Gastrocnemius medialis (tissue), 4 donors: ENCODE results near the gene FRY. TPM values are rescaled to one million over a fixed set of nuclear protein-coding genes. Genes with fewer than 3 reads are reported as not detected.
"Not testable (repeated sequence)": the region's sequence is repeated elsewhere in the genome, so short reads cannot be mapped to it uniquely, and the experiment has no call there.

Experiments used
- ATAC-seq, 2 donors: fragments of 150-250 bp; one replicate each; pipeline ENCODE4 v1.9.1; 2016
- DNase-seq, 2 donors: peaks; one replicate each; pipeline ENCODE4 v3.0.0-alpha.2; 2019
- H3K27ac ChIP-seq, 4 donors: fragments of 200-600 bp; sonication (generic); 1 replicate in 1 of 4; 2 replicates in 3 of 4; pipeline ENCODE4 v1.5.1; 2016 to 2018; ENCODE audit warnings: mild to moderate bottlenecking in 2 of 4, moderate library complexity in 1 of 4
- H3K27me3 ChIP-seq, 3 donors: fragments of 200-600 bp; sonication (generic) in 2 of 3; 1 replicate in 1 of 3; 2 replicates in 2 of 3; pipeline versions ENCODE4 v1.5.1 to v1.6.0; 2016 to 2019; ENCODE audit warnings: mild to moderate bottlenecking in 1 of 3, moderate library complexity in 1 of 3
- H3K36me3 ChIP-seq, 2 donors: fragments of 200-600 bp; sonication (generic) in 1 of 2; one replicate each; pipeline ENCODE4 v1.5.1; 2017 to 2018
- H3K4me1 ChIP-seq, 2 donors: fragments of 200-600 bp; sonication (generic) in 1 of 2; one replicate each; pipeline ENCODE4 v1.5.1; 2016 to 2017; ENCODE audit warnings: mild to moderate bottlenecking in 2 of 2
- H3K4me3 ChIP-seq, 4 donors: fragments of 200-600 bp; sonication (generic) in 3 of 4; 1 replicate in 1 of 4; 2 replicates in 3 of 4; pipeline ENCODE4 v1.5.1; 2016 to 2019; ENCODE audit warnings: mild to moderate bottlenecking in 2 of 4
- H3K9me3 ChIP-seq, 3 donors: fragments of 200-600 bp; sonication (generic) in 2 of 3; 1 replicate in 1 of 3; 2 replicates in 2 of 3; pipeline ENCODE4 v1.5.1; 2016 to 2019
- CTCF ChIP-seq, 5 experiments: fragments of 450-650 bp in 3 of 5; fragments of 200-600 bp in 2 of 5; sonication (generic) in 2 of 5; IDR thresholded peaks in 4 of 5; conservative IDR thresholded peaks in 1 of 5; 1 replicate in 4 of 5; 2 replicates in 1 of 5; pipeline ENCODE4 v1.5.1; 2016 to 2019; ENCODE audit warnings: antibody characterized with exemption in 5 of 5, mild to moderate bottlenecking in 3 of 5, moderate library complexity in 3 of 5
- POLR2A ChIP-seq, 2 donors: fragments of 450-650 bp; IDR thresholded peaks; one replicate each; pipeline ENCODE4 v1.6.1; 2017; ENCODE audit warnings: antibody characterized with exemption in 2 of 2, mild to moderate bottlenecking in 2 of 2, moderate library complexity in 2 of 2
- in situ Hi-C, 4 donors: fragments of 200-750 bp; cut with MboI; loops; one replicate each; pipeline versions ENCODE4 v1.15.0 to v1.8.0; 2017; ENCODE audit warnings: low sequenced_read_pairs in 4 of 4
- intact Hi-C: fragments of 100-400 bp; cut with DNase I; formaldehyde crosslinking; loops from one replicate; pipeline ENCODE4 v1.15.1; 2023; ENCODE audit warnings: low total_unique reads
- total RNA-seq, 4 donors: library from RNA; depleted of rRNA; stranded (reverse); fragments of >200 nt; gene quantifications; one replicate each; pipeline versions ENCODE4 v1.1.0 to v1.2.3, GENCODE V29; 2016

The FRY gene
- total RNA-seq, 4 donors from 2014 or later, result 10.1 to 48.3 (median 21.4) TPM

- peak in 1 of 2 donors; percentile 18 for DNase-seq
- H3K4me1 ChIP-seq, result peaks cover 13 to 15% of the 10 kb centered on the region in 2 donors
- no peak for TF ChIP-seq CTCF (IDR thresholded peaks at IDR 0.05 in 4 of 5, conservative IDR thresholded peaks at IDR 0.05 in 1 of 5)
- no peak for TF ChIP-seq POLR2A (IDR thresholded peaks at IDR 0.05)
- in situ Hi-C loops, result no loop called here
- no peaks in the 10 kb centered on the region for H3K36me3 ChIP-seq
- no peak overlapping the region for H3K4me3 ChIP-seq
- ATAC-seq, result peak; percentile 65 to 74
- H3K27ac ChIP-seq, result peak overlapping the region in 3 of 4 donors; percentile 32 to 49 (median 34)
- H3K27me3 ChIP-seq, result no peaks in the 10 kb centered on the region
- intact Hi-C loops, result no loop called here
- H3K9me3 ChIP-seq, result no peaks in the 10 kb centered on the region
These were observed 17.2 kb downstream of the FRY start for GRCh38 chr13:32048816-32049215.

DNA sequence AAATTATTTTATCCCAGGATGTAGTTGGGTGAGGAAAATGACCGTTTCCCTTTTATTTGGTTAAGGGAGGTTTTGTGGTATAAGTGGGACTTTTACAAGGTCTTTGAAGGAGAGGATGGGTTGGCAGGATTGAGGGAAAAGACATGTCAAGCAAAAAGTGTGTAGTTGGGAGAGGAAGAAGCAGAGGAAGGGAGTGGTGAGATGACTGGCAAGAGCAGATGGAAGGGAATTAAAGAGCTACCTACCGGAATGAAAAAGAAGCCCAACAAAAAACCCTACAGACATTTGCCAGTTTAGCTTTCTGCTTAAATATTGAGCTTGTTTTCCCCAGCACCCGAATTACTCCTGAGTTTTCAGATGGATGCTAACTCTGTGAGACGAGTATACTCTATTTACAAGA, 19.6 kb downstream of the FRY start:
- intact Hi-C loops (no loop called here), in situ Hi-C loops (no loop called here)
- DNase-seq, result no peak
- TF ChIP-seq POLR2A (IDR thresholded peaks at IDR 0.05) (no peak), CTCF (IDR thresholded peaks at IDR 0.05 in 4 of 5, conservative IDR thresholded peaks at IDR 0.05 in 1 of 5) (no peak)
- H3K9me3 ChIP-seq, result no peaks in the 10 kb centered on the region
- H3K4me3 ChIP-seq, result no peak overlapping the region
- H3K27me3 ChIP-seq, result no peaks in the 10 kb centered on the region
- no peaks in the 10 kb centered on the region for H3K36me3 ChIP-seq
- no peak overlapping the region for H3K27ac ChIP-seq
- peaks cover 13 to 15% of the 10 kb centered on the region in 2 donors for H3K4me1 ChIP-seq
- no peak for ATAC-seq

- intact Hi-C loops, result no loop called here
These were observed 24.7 kb downstream of the FRY start for GRCh38 chr13:32056316-32056715.

GRCh38 chr13:32057325-32057724, 25.8 kb downstream of the FRY start:
- peaks cover 34 to 36% of the 10 kb centered on the region in 2 donors for H3K4me1 ChIP-seq
- intact Hi-C loops, in situ Hi-C loops, H3K27ac ChIP-seq, H3K4me3 ChIP-seq, H3K9me3 ChIP-seq, H3K27me3 ChIP-seq, H3K36me3 ChIP-seq, ATAC-seq, DNase-seq: not testable (repeated sequence)

More at GRCh38 chr13:32056316-32056715, 24.7 kb downstream of the FRY start:
- ATAC-seq (no peak), DNase-seq (no peak)
- H3K4me3 ChIP-seq, result no peak overlapping the region
- H3K27me3 ChIP-seq, result no peaks in the 10 kb centered on the region
- no peaks in the 10 kb centered on the region for H3K36me3 ChIP-seq
- no peaks in the 10 kb centered on the region for H3K9me3 ChIP-seq
- in situ Hi-C loops, result no loop called here
- H3K4me1 ChIP-seq, result peaks cover 28 to 32% of the 10 kb centered on the region in 2 donors
- TF ChIP-seq POLR2A (IDR thresholded peaks at IDR 0.05), result no peak
- TF ChIP-seq CTCF (IDR thresholded peaks at IDR 0.05 in 4 of 5, conservative IDR thresholded peaks at IDR 0.05 in 1 of 5), result no peak
- no peak overlapping the region for H3K27ac ChIP-seq

- Histone ChIP-seq H3K4me3 (no peak overlapping the region), H3K4me1 (peaks cover 53 to 55% of the 10 kb centered on the region in 2 donors), H3K27ac (peak overlapping the region; percentile 79 to 90 (median 82)), H3K36me3 (no peaks in the 10 kb centered on the region), H3K9me3 (no peaks in the 10 kb centered on the region), H3K27me3 (no peaks in the 10 kb centered on the region)
- in situ Hi-C loops, result no loop called here
- no peak for DNase-seq
- intact Hi-C loops, result no loop called here
- no peak for TF ChIP-seq CTCF (IDR thresholded peaks at IDR 0.05 in 4 of 5, conservative IDR thresholded peaks at IDR 0.05 in 1 of 5)
- TF ChIP-seq POLR2A (IDR thresholded peaks at IDR 0.05), result no peak
- no peak for ATAC-seq
These were observed 28.0 kb downstream of the FRY start for GRCh38 chr13:32059511-32059984.
